Stimulated activated CD4-positive, alpha-beta T cell treated with anti-CD3 and anti-CD28 coated beads, Interleukin-12 subunit alpha, Interleukin-12 subunit beta, amount 100 ng/mL, for 24 hours (primary cell): Measurements from ENCODE around the gene ANKRD36.
"Not testable (repeated sequence)": the region's sequence is repeated elsewhere in the genome, so short reads cannot be mapped to it uniquely, and the experiment has no call there.

Experiments
- DNase-seq, 2 experiments: peaks; one replicate each; pipeline ENCODE4 v3.0.0-alpha.2; 2020; ENCODE audit warnings: low read depth in 2 of 2

Gene ANKRD36

DNA sequence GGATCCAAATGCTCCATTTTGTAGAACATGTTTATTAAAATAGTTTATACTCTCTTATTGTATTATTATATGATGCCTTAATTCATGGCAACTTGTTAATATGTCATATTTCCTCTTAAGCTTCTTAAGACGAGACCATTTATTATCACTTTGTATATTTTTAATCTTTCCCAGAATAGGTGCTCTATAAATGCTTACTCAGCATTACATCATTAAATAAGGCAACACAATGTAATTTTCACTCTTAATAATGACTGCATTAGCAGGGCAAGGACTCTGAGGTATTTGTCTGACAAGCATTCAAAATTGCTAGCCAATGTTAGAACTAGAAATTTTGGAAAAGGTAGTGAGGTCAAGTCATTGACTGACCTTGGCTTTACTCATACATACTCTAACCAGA is 180.7 kb downstream of the ANKRD36 start:
- not testable (repeated sequence) for DNase-seq
